IMR-90 (cell line): ENCODE data around the gene ADD2. TPM values are rescaled to one million over a fixed set of nuclear protein-coding genes. Genes with fewer than 3 reads are reported as not detected.

ENCODE experiments used
- ATAC-seq: fragments of 200-7000 bp; cut with Tn5 transposase; 2 replicates; pipeline ENCODE4 v1.9.1; 2020; ENCODE audit warnings: low read depth, mild to moderate bottlenecking, moderate library complexity
- BruUV-seq: library from RNA; stranded (reverse); fragments of 400-500 nt; replicated peaks from 2 replicates; lab custom pipeline; 2021; lab: Mats Ljungman, UMichigan
- CTCF ChIA-PET: fragments of 300-600 bp; formaldehyde crosslinking; extraction: SDS; loops from one replicate; lab custom pipeline; 2021; ENCODE audit warnings: antibody characterized with exemption; lab: Yijun Ruan, JAX
- POLR2A ChIA-PET: fragments of 300-600 bp; sonication (Branson Sonifier 250); formaldehyde crosslinking; loops from one replicate; lab custom pipeline; 2022; ENCODE audit warnings: antibody characterized with exemption; ENCODE audit not compliant: unreplicated experiment; lab: Charles Lee
- DNase-seq: peaks from one replicate; pipeline ENCODE4 v3.0.0; 2013
- H2AFZ ChIP-seq: replicated peaks from 2 replicates; pipeline ENCODE3; 2013; ENCODE audit warnings: low read length, mild to moderate bottlenecking; ENCODE audit not compliant: poor library complexity
- H2AK5ac ChIP-seq: 2 replicates; pipeline ENCODE4 v1.6.1; 2013; ENCODE audit warnings: low read depth, low read length, inconsistent platforms
- H2AK9ac ChIP-seq: replicated peaks from 2 replicates; pipeline ENCODE3; 2013; ENCODE audit warnings: mild to moderate bottlenecking, low read depth, low read length, moderate library complexity; ENCODE audit not compliant: poor library complexity
- H2BK120ac ChIP-seq: 2 replicates; pipeline ENCODE4 v1.6.1; 2013; ENCODE audit warnings: low read depth, low read length, inconsistent platforms
- H2BK15ac ChIP-seq: 3 replicates; pipeline ENCODE4 v1.6.1; 2013; ENCODE audit warnings: low read depth, low read length, inconsistent platforms
- H2BK20ac ChIP-seq: 2 replicates; pipeline ENCODE4 v1.6.1; 2013; ENCODE audit warnings: low read depth, mild to moderate bottlenecking, inconsistent platforms, low read length, moderate library complexity
- H2BK5ac ChIP-seq: 2 replicates; pipeline ENCODE4 v1.6.1; 2013; ENCODE audit warnings: mild to moderate bottlenecking, low read depth, low read length, inconsistent platforms; ENCODE audit not compliant: poor library complexity, severe bottlenecking
- H3K14ac ChIP-seq: replicated peaks from 2 replicates; pipeline ENCODE4 v1.6.1; 2013; ENCODE audit warnings: low read depth, low read length, inconsistent platforms
- H3K18ac ChIP-seq: 2 replicates; pipeline ENCODE4 v1.6.1; 2013; ENCODE audit warnings: low read depth, low read length, control low read depth
- H3K23ac ChIP-seq: 2 replicates; pipeline ENCODE4 v1.6.1; 2013; ENCODE audit warnings: low read depth, low read length, inconsistent platforms
- H3K27ac ChIP-seq: 2 replicates; pipeline ENCODE4 v1.5.1; 2013; ENCODE audit warnings: mild to moderate bottlenecking, control low read depth, low read length; ENCODE audit not compliant: insufficient read depth
- H3K27me3 ChIP-seq: 2 replicates; pipeline ENCODE4 v1.6.1; 2013; ENCODE audit warnings: low read length; ENCODE audit not compliant: control insufficient read depth, insufficient read depth
- H3K36me3 ChIP-seq: 2 replicates; pipeline ENCODE4 v1.6.1; 2013; ENCODE audit warnings: low read length, mixed read lengths; ENCODE audit not compliant: control insufficient read depth, insufficient read depth
- H3K4ac ChIP-seq: 2 replicates; pipeline ENCODE4 v1.6.1; 2013; ENCODE audit warnings: low read depth, low read length, inconsistent platforms
- H3K4me1 ChIP-seq: 2 replicates; pipeline ENCODE4 v1.6.1; 2013; ENCODE audit warnings: low read length, mixed read lengths; ENCODE audit not compliant: control insufficient read depth, insufficient read depth
- H3K4me2 ChIP-seq: 2 replicates; pipeline ENCODE4 v1.6.1; 2013; ENCODE audit warnings: low read depth, mild to moderate bottlenecking, control low read depth, low read length, moderate library complexity
- H3K4me3 ChIP-seq: 2 replicates; pipeline ENCODE4 v1.5.1; 2013; ENCODE audit warnings: low read depth, mild to moderate bottlenecking, control low read depth, low read length, moderate library complexity; ENCODE audit not compliant: insufficient read depth
- H3K56ac ChIP-seq: 2 replicates; pipeline ENCODE4 v1.6.1; 2013; ENCODE audit warnings: low read length, inconsistent platforms; ENCODE audit not compliant: insufficient read depth; ENCODE audit errors: extremely low read depth
- H3K79me1 ChIP-seq, 2 experiments: 2 replicates each; pipeline ENCODE4 v1.6.1; 2013; ENCODE audit warnings: low read length in 2 of 2, inconsistent platforms in 1 of 2, low read depth in 1 of 2
- H3K9ac ChIP-seq: 2 replicates; pipeline ENCODE4 v1.6.1; 2013; ENCODE audit warnings: low read depth, low read length, control low read depth
- H3K9me1 ChIP-seq: 2 replicates; pipeline ENCODE4 v1.6.1; 2013; ENCODE audit warnings: low read length, inconsistent platforms; ENCODE audit not compliant: insufficient read depth
- H3K9me3 ChIP-seq: 2 replicates; pipeline ENCODE4 v1.6.1; 2013; ENCODE audit warnings: low read length; ENCODE audit not compliant: control insufficient read depth, insufficient read depth
- H4K20me1 ChIP-seq: 2 replicates; pipeline ENCODE4 v1.6.1; 2013; ENCODE audit warnings: low read length, inconsistent platforms; ENCODE audit not compliant: insufficient read depth
- H4K5ac ChIP-seq: 2 replicates; pipeline ENCODE4 v1.6.1; 2013; ENCODE audit warnings: mild to moderate bottlenecking, low read depth, low read length, control low read depth
- H4K8ac ChIP-seq, 2 experiments: 2 replicates each; pipeline ENCODE4 v1.6.1; 2013; ENCODE audit warnings: low read depth in 2 of 2, low read length in 2 of 2, control low read depth in 1 of 2, inconsistent platforms in 1 of 2
- H4K91ac ChIP-seq: 2 replicates; pipeline ENCODE4 v1.6.1; 2013; ENCODE audit warnings: low read depth, low read length, inconsistent platforms; ENCODE audit not compliant: insufficient read depth
- BHLHE40 ChIP-seq: fragments of 150-350 bp; IDR thresholded peaks from 2 replicates; pipeline ENCODE4 v1.6.1; 2016; ENCODE audit warnings: mild to moderate bottlenecking, low read depth, low read length
- CHD1 ChIP-seq: IDR thresholded peaks from 2 replicates; pipeline ENCODE4 v1.6.1; 2012; ENCODE audit warnings: low read depth, low read length, improper control_type of control experiment
- CTCF ChIP-seq: conservative IDR thresholded peaks from 2 replicates; pipeline ENCODE4 v1.5.1; 2012; ENCODE audit warnings: mild to moderate bottlenecking, low read depth, low read length, improper control_type of control experiment
- ELK1 ChIP-seq: fragments of 150-350 bp; IDR thresholded peaks from 2 replicates; pipeline ENCODE4 v1.6.1; 2016; ENCODE audit warnings: low read depth, mild to moderate bottlenecking, low read length, moderate library complexity, borderline replicate concordance
- MAFK ChIP-seq: IDR thresholded peaks from 2 replicates; pipeline ENCODE4 v1.6.1; 2012; ENCODE audit warnings: low read depth, low read length, improper control_type of control experiment
- MAZ ChIP-seq: IDR thresholded peaks from 2 replicates; pipeline ENCODE4 v1.6.1; 2012; ENCODE audit warnings: low read depth, mild to moderate bottlenecking, low read length, improper control_type of control experiment, moderate library complexity, borderline replicate concordance
- NFE2L2 ChIP-seq: fragments of 150-350 bp; IDR thresholded peaks from 2 replicates; pipeline ENCODE4 v1.6.1; 2016; ENCODE audit warnings: low read depth, mild to moderate bottlenecking, low read length
- RFX5 ChIP-seq: IDR thresholded peaks from 2 replicates; pipeline ENCODE4 v1.8.0; 2012; ENCODE audit warnings: low read depth, mild to moderate bottlenecking, low read length, moderate library complexity
- SMC3 ChIP-seq: fragments of 150-350 bp; IDR thresholded peaks from 2 replicates; pipeline ENCODE4 v1.6.1; 2016; ENCODE audit warnings: low read depth, mild to moderate bottlenecking, antibody characterized with exemption, low read length, moderate library complexity
- USF2 ChIP-seq: fragments of 150-350 bp; IDR thresholded peaks from 2 replicates; pipeline ENCODE4 v1.6.1; 2017; ENCODE audit warnings: mild to moderate bottlenecking, antibody characterized with exemption, low read length, low read depth
- WGBS, 2 experiments: methylation state at CpG; one replicate each; pipeline versions ENCODE4 v1.1.5 to v1.1.7; 2013; ENCODE audit warnings: missing lambda C conversion rate in 2 of 2; ENCODE audit not compliant: insufficient read length in 1 of 2; ENCODE audit errors: extremely low coverage in 2 of 2; 5-methylcytosine and 5-hydroxymethylcytosine counted together
- dilution Hi-C: fragments of 300-500 bp; cut with HindIII; formaldehyde crosslinking; loops from one replicate; pipeline ENCODE4 v1.14.3; 2018; ENCODE audit warnings: low sequenced_read_pairs; ENCODE audit not compliant: unreplicated experiment
- in situ Hi-C: fragments of 300-500 bp; cut with MboI; formaldehyde crosslinking; loops from 3 replicates; pipeline ENCODE4 v1.14.3; 2019; ENCODE audit warnings: low sequenced_read_pairs, inconsistent platforms, mixed read lengths
- intact Hi-C: fragments of 100-400 bp; cut with micrococcal nuclease; formaldehyde crosslinking; loops from 2 replicates; pipeline ENCODE4 v1.10.0; 2022
- polyA plus RNA-seq, 3 experiments: library from polyadenylated mRNA; depleted of rRNA; stranded (reverse); fragments of >200 nt; gene quantifications; 2 replicates each; pipeline ENCODE4 v1.2.3, GENCODE V29; 2012; ENCODE audit warnings: low replicate concordance in 1 of 3
- total RNA-seq: library from RNA; depleted of rRNA; stranded (reverse); fragments of >200 nt; gene quantifications from 2 replicates; pipeline ENCODE4 v1.2.3, GENCODE V29; 2012

Gene ADD2
- total and polyA plus RNA-seq, 2 of the 4 experiments (the other 2 are of a cell fraction): not detected

DNA sequence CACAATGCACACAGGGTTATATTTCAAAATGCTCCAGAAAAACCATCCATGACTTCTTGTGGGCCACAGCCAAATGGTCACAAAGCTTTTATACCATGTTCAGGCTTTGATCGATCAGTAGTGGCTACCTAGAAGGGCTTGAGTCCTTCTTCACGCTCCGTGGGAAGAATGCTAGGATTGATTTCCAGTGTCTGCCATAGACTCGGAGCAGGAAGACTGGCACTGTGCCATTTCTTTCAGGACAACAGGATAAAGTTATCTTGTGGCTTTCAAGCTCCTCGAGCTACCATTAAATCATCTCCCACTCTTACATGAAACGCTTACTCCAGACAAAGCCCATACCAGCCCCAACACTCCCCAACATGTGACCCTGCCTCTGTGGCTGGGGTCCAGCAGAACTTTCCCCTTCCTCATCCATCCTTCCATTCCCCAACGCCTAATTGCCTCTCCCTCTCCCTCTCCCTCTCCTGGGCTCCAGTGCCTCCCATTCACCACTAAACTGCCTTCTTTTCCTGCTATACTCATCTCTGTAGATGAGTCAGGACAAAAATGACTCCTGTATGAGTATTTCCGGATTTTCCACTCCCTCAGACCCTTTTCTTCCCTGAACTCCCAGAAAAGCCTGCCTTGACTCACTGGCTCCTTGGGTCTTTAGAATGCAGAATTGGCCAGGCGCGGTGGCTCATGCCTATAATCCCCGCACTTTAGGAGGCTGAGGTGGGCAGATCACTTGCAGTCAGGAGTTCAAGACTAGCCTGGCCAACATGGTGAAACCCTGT lies 40.9 kb downstream of the ADD2 start:
- no peaks in the 10 kb centered on the region for H4K20me1 ChIP-seq
- no peaks in the 10 kb centered on the region for H3K36me3 ChIP-seq
- no peak overlapping the region for H3K9ac ChIP-seq
- H4K91ac ChIP-seq: no peak overlapping the region
- H3K27ac ChIP-seq: no peak overlapping the region
- no peak overlapping the region for H2AFZ ChIP-seq
- H3K9me3 ChIP-seq: no peaks in the 10 kb centered on the region
- no peaks in the 10 kb centered on the region for H3K4me1 ChIP-seq
- BruUV-seq: no TSS peak
- no peak overlapping the region for H3K4ac ChIP-seq
- H3K56ac ChIP-seq: no peak overlapping the region
- WGBS, 2 experiments: 38% methylated on average over 4 of the region's 11 CpGs; no CpG with 5 or more reads in 1 of the 2 experiments
- H4K8ac ChIP-seq: no peak overlapping the region
- no peak overlapping the region for H2BK15ac ChIP-seq
- H3K18ac ChIP-seq: no peak overlapping the region
- no peak for ATAC-seq
- no peak overlapping the region for H2AK5ac ChIP-seq
- no peak overlapping the region for H2BK20ac ChIP-seq
- dilution Hi-C loops (no loop called here), intact Hi-C loops (no loop called here), in situ Hi-C loops (no loop called here)
- POLR2A ChIA-PET: no interaction called here
- no peak for TF ChIP-seq MAZ
- no peak for TF ChIP-seq NFE2L2
- TF ChIP-seq RFX5: no peak
- TF ChIP-seq ELK1: no peak
- TF ChIP-seq SMC3: no peak
- no peak for TF ChIP-seq CHD1
- no peak for TF ChIP-seq USF2
- TF ChIP-seq MAFK: no peak
- TF ChIP-seq BHLHE40: no peak
- TF ChIP-seq CTCF: no peak
- no peaks in the 10 kb centered on the region for H3K79me1 ChIP-seq
- H3K4me2 ChIP-seq: no peak overlapping the region
- no peak overlapping the region for H2AK9ac ChIP-seq
- H3K14ac ChIP-seq: no peak overlapping the region
- CTCF ChIA-PET: no interaction called here
- peak; percentile 11 for DNase-seq
- H3K23ac ChIP-seq: no peak overlapping the region
- H3K9me1 ChIP-seq: no peaks in the 10 kb centered on the region
- no peak overlapping the region for H4K5ac ChIP-seq
- no peak overlapping the region for H2BK5ac ChIP-seq
- no peak overlapping the region for H2BK120ac ChIP-seq
- no peaks in the 10 kb centered on the region for H3K27me3 ChIP-seq
- no peak overlapping the region for H3K4me3 ChIP-seq
